ENCODE data around the gene RMC1.
"Not testable (repeated sequence)": the region's sequence is repeated elsewhere in the genome, so short reads cannot be mapped to it uniquely, and the experiment has no call there.

The RMC1 gene

DNA sequence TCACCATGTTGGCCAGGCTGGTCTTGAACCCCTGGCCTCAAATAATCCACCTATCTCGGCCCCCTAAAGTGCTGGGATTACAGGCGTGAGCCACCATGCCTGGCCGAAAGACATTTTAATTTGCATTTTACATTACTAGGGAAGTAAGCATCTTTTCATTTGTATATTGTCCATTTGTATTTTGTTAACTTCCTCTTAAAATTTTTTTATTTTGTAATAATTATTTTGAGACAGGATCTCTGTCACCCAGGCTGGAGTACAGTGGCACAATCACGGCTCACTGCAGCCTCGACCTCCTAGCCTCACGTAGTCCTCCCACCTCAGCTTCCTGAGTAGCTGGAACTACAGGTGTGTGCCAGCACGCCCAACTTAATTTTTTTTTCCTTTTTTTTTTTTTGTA is 8.9 kb downstream of the RMC1 start:
- H3K4me3 ChIP-seq (ENCODE audit: insufficient read depth, low read depth, low read length); H3K4me1 ChIP-seq (ENCODE audit: control insufficient read depth, insufficient read depth, low read length); H3K9me3 ChIP-seq (ENCODE audit: control insufficient read depth, low read length); H3K27me3 ChIP-seq (ENCODE audit: control insufficient read depth, insufficient read depth, low read length, poor library complexity, severe bottlenecking); H3K36me3 ChIP-seq (ENCODE audit: control insufficient read depth, insufficient read depth, low read length); H3K27ac ChIP-seq (ENCODE audit: insufficient read depth, low read depth, low read length, poor library complexity, severe bottlenecking): not testable (repeated sequence)
- 91 to 92% methylated on average over 6 to 7 of the region's 7 CpGs for WGBS, 2 experiments

DNA sequence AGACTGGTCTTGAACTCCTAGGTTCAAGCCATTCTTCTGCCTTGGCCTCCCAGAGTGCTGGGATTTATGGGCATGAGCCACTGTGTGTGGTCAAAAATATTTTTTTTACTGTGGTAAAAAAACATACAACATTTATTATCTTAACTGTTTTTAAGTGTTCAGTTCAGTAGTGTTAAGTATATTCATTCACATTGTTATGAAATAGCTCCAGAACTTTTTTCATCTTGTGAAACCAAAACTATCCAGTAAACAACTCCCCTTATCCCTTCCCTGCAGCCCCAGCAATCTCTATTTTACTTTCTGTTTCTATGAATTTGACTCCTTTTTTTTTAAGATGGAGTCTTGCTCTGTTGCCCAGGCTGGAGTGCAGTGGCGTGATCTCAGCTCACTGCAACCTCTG is 9.3 kb downstream of the RMC1 start:
- Histone ChIP-seq H3K4me1 (ENCODE audit: control insufficient read depth, insufficient read depth, low read length) (no peaks in the 10 kb centered on the region), H3K4me3 (ENCODE audit: insufficient read depth, low read depth, low read length) (no peak overlapping the region), H3K36me3 (ENCODE audit: control insufficient read depth, insufficient read depth, low read length) (peaks cover 4% of the 10 kb centered on the region), H3K9me3 (ENCODE audit: control insufficient read depth, low read length) (no peaks in the 10 kb centered on the region), H3K27me3 (ENCODE audit: control insufficient read depth, insufficient read depth, low read length, poor library complexity, severe bottlenecking) (no peaks in the 10 kb centered on the region), H3K27ac (ENCODE audit: insufficient read depth, low read depth, low read length, poor library complexity, severe bottlenecking) (no peak overlapping the region)
- 96 to 97% methylated on average over 1 of the region's 1 CpG for WGBS, 2 experiments

DNA sequence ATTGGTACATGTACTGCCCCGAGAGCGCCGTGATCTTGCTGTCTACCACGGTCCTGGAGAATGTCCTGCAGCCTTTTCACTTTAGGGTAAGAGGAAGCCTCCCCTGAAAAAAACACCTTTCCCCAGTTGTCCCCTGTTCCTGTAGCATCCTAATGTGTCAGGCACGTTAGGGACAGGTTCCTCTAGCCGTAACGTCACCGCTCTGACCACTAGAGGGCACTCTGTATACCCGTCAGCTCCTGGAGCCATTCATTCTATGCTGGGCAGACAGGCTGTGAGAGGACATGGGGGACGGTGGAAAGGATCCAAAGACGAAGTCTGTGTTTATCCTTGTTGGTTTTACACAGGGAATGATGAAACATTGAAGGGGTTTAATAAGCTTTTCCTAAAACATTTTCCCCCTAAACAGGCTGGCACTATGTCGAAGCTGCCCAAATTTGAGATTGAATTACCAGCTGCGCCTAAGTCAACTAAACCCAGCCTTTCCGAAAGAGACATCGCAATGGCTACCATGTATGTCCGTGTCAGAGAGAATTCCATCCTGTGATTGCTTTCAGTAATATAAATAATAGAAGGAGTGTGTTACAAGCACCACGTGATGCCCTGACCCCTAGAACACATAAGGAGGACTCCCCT is 12.7 kb downstream of the RMC1 start:
- H3K4me1 ChIP-seq (ENCODE audit: control insufficient read depth, insufficient read depth, low read length) = no peaks in the 10 kb centered on the region
- no peak overlapping the region for H3K27ac ChIP-seq (ENCODE audit: insufficient read depth, low read depth, low read length, poor library complexity, severe bottlenecking)
- no peak overlapping the region for H3K4me3 ChIP-seq (ENCODE audit: insufficient read depth, low read depth, low read length)
- no peaks in the 10 kb centered on the region for H3K27me3 ChIP-seq (ENCODE audit: control insufficient read depth, insufficient read depth, low read length, poor library complexity, severe bottlenecking)
- WGBS, 2 experiments = 56 to 58% methylated on average over 17 of the region's 17 CpGs
- no peaks in the 10 kb centered on the region for H3K36me3 ChIP-seq (ENCODE audit: control insufficient read depth, insufficient read depth, low read length)
- H3K9me3 ChIP-seq (ENCODE audit: control insufficient read depth, low read length) = no peaks in the 10 kb centered on the region

DNA sequence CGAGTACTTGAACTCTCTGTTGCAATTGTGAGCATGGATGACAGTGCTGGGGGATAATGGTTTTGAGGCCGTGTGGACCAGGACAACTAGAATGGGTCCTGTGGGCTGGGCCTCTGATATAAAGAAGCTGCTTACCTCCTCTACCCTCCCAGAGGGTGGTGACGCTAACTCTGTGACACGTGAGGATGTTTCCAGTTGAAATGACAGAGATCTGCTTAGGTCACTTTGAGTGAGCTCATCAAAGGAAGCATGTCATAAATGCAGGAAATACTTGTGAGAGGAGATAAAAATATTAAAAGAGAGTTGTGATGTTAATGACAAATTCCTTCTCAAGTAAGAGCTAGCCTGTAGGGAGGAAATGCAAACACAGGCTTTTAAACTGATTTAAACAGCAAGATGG is 16.4 kb downstream of the RMC1 start:
- Histone ChIP-seq H3K9me3 (ENCODE audit: control insufficient read depth, low read length) (no peaks in the 10 kb centered on the region), H3K4me3 (ENCODE audit: insufficient read depth, low read depth, low read length) (no peak overlapping the region), H3K36me3 (ENCODE audit: control insufficient read depth, insufficient read depth, low read length) (peaks cover 8% of the 10 kb centered on the region), H3K4me1 (ENCODE audit: control insufficient read depth, insufficient read depth, low read length) (no peaks in the 10 kb centered on the region), H3K27me3 (ENCODE audit: control insufficient read depth, insufficient read depth, low read length, poor library complexity, severe bottlenecking) (no peaks in the 10 kb centered on the region), H3K27ac (ENCODE audit: insufficient read depth, low read depth, low read length, poor library complexity, severe bottlenecking) (no peak overlapping the region)
- 83 to 88% methylated on average over 4 of the region's 4 CpGs for WGBS, 2 experiments

DNA sequence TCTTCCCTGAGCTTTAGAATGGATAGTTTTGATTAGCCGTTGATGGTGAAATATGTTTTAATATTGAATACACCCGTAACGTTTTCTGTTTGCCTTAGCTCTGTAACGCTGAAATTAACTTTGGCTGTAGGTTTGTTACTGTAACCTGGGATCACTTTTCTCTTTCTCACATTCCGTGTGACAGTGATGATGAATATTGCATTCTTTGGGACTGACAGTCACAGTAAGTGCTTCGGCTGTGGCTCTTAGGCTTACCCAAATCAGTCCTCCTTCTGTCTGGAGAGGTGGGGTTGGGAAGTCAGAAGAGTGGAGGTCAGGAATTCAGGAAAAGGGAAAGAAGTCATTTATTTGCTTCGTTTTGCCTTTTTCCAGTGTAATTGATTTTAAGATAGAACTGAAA is 18.0 kb downstream of the RMC1 start:
- Histone ChIP-seq H3K36me3 (ENCODE audit: control insufficient read depth, insufficient read depth, low read length) (peaks cover 8% of the 10 kb centered on the region), H3K4me1 (ENCODE audit: control insufficient read depth, insufficient read depth, low read length) (no peaks in the 10 kb centered on the region), H3K9me3 (ENCODE audit: control insufficient read depth, low read length) (no peaks in the 10 kb centered on the region), H3K27ac (ENCODE audit: insufficient read depth, low read depth, low read length, poor library complexity, severe bottlenecking) (no peak overlapping the region), H3K4me3 (ENCODE audit: insufficient read depth, low read depth, low read length) (no peak overlapping the region), H3K27me3 (ENCODE audit: control insufficient read depth, insufficient read depth, low read length, poor library complexity, severe bottlenecking) (no peaks in the 10 kb centered on the region)
- WGBS, 2 experiments = 85 to 94% methylated on average over 7 of the region's 7 CpGs

DNA sequence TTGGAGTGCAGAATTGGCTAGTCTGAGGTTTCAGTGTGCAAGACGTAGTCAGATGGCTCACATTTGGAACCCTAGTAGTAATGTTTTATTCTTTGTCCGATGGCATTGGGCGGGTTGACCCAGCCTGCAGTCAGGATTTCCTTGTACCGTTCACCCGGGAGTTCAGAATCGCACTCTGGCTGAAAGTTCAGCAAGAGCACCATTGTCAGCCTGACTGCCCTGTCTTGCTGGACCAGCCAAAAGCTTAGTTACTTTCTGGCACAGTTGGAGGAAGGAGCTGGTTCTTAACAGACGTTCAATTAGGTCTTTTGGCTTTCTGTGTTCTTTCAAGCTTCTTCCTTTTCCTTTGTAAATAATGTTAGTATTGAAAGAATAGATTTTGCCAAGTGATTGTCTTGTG is 18.6 kb downstream of the RMC1 start:
- 92 to 97% methylated on average over 7 of the region's 7 CpGs for WGBS, 2 experiments
- H3K36me3 ChIP-seq (ENCODE audit: control insufficient read depth, insufficient read depth, low read length) = peaks cover 8% of the 10 kb centered on the region
- no peak overlapping the region for H3K27ac ChIP-seq (ENCODE audit: insufficient read depth, low read depth, low read length, poor library complexity, severe bottlenecking)
- no peaks in the 10 kb centered on the region for H3K4me1 ChIP-seq (ENCODE audit: control insufficient read depth, insufficient read depth, low read length)
- no peaks in the 10 kb centered on the region for H3K27me3 ChIP-seq (ENCODE audit: control insufficient read depth, insufficient read depth, low read length, poor library complexity, severe bottlenecking)
- H3K4me3 ChIP-seq (ENCODE audit: insufficient read depth, low read depth, low read length) = no peak overlapping the region
- no peaks in the 10 kb centered on the region for H3K9me3 ChIP-seq (ENCODE audit: control insufficient read depth, low read length)

DNA sequence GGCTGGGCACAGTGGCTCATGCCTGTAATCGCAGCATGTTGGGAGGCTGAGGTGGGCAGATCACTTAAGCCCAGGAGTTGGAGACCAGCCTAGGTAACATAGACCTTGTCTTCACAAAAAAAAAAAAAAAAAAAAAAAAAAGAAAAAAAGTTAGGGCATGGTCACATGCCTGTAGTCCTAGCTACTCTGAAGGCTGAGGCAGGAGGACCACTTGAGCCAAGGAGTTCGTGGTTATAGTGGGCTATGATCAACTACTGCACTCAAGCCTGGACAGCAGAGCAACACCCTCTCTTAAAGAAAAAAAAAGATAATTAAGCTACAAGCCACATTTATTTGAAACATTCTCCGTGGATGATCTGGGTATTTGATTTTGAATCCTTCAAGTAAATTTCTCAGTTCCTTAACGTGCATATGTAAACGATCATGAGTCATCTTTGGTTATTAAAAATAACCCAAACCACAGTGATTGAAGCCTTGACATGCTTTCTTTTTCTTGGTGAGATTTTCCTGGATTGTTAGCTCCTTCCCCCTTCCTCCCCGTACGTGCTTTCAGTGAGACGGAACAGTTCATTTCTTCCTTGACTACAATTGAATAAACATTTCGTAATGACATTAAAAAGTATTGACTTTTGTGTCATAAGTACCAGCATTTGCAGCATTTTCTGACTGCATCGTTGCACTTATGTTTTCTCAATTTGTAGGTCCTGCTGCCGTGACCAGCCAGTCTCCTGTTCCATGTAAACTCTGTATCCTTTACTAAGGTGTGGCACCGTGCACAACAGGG is 20.3 kb downstream of the RMC1 start:
- no peaks in the 10 kb centered on the region for H3K9me3 ChIP-seq (ENCODE audit: control insufficient read depth, low read length)
- H3K4me1 ChIP-seq (ENCODE audit: control insufficient read depth, insufficient read depth, low read length) = no peaks in the 10 kb centered on the region
- H3K4me3 ChIP-seq (ENCODE audit: insufficient read depth, low read depth, low read length) = no peak overlapping the region
- H3K27ac ChIP-seq (ENCODE audit: insufficient read depth, low read depth, low read length, poor library complexity, severe bottlenecking) = no peak overlapping the region
- WGBS, 2 experiments = 93 to 96% methylated on average over 12 of the region's 12 CpGs
- H3K36me3 ChIP-seq (ENCODE audit: control insufficient read depth, insufficient read depth, low read length) = peaks cover 13% of the 10 kb centered on the region
- no peaks in the 10 kb centered on the region for H3K27me3 ChIP-seq (ENCODE audit: control insufficient read depth, insufficient read depth, low read length, poor library complexity, severe bottlenecking)

DNA sequence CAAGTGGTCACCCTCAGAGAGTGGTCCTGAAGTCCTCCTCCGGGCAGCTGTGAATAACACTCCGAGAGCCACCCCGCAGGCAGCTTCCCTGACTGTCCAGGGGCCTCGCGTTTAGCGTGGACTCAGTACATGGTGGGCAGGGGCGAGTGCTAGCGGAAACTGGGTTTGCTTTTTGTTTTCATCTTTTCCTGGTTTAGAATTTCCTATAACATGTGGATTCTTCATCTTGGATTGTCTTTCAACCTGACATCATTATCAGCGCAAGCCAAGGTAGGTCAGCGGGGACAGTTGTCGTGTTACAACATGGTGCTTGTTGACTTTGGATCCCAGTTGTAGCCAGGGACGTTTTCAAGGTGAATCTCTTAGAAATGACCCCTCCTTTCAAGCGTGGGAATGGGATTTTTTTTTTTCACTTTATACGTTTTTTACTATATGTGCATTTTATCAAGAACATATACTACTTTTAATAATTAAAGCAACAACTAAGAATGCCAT is 20.9 kb downstream of the RMC1 start:
- Histone ChIP-seq H3K36me3 (ENCODE audit: control insufficient read depth, insufficient read depth, low read length) (peaks cover 18% of the 10 kb centered on the region), H3K27me3 (ENCODE audit: control insufficient read depth, insufficient read depth, low read length, poor library complexity, severe bottlenecking) (no peaks in the 10 kb centered on the region), H3K27ac (ENCODE audit: insufficient read depth, low read depth, low read length, poor library complexity, severe bottlenecking) (no peak overlapping the region), H3K4me3 (ENCODE audit: insufficient read depth, low read depth, low read length) (no peak overlapping the region), H3K9me3 (ENCODE audit: control insufficient read depth, low read length) (no peaks in the 10 kb centered on the region), H3K4me1 (ENCODE audit: control insufficient read depth, insufficient read depth, low read length) (no peaks in the 10 kb centered on the region)
- 94 to 96% methylated on average over 12 to 13 of the region's 14 CpGs for WGBS, 2 experiments

DNA sequence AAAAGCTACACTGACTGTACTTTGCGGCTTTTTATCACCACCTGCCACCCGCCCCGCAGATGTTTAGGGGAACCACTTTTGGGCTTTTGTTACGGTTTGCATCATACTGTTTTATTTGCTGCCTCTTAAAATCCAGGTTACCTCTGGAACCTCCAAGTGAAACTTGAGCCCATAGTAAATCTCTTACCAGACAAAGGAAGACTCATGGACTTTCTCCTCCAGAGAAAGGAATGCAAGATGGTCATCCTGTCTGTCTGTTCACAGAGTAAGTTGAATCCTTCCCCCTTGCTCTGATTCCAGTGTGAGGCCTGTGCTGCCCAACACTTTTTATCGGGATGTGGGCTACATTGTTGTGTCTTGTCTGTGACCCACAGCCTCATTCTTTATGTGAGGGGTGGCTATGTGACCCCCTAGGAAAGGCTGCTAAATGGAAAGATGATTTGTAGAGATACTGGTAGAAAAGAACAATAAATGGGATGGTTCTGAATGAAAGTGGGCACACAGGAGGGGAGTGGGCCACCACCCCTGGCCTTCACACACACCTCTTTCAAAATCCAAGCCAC is 23.3 kb downstream of the RMC1 start:
- Histone ChIP-seq H3K4me3 (ENCODE audit: insufficient read depth, low read depth, low read length) (no peak overlapping the region), H3K4me1 (ENCODE audit: control insufficient read depth, insufficient read depth, low read length) (no peaks in the 10 kb centered on the region), H3K36me3 (ENCODE audit: control insufficient read depth, insufficient read depth, low read length) (peaks cover 30% of the 10 kb centered on the region), H3K27me3 (ENCODE audit: control insufficient read depth, insufficient read depth, low read length, poor library complexity, severe bottlenecking) (no peaks in the 10 kb centered on the region), H3K27ac (ENCODE audit: insufficient read depth, low read depth, low read length, poor library complexity, severe bottlenecking) (no peak overlapping the region), H3K9me3 (ENCODE audit: control insufficient read depth, low read length) (no peaks in the 10 kb centered on the region)
- 92 to 94% methylated on average over 5 of the region's 5 CpGs for WGBS, 2 experiments

Data from ectodermal cell (in vitro differentiated cells).